ENCODE data around the gene SEPTIN8. TPM values are rescaled to one million over a fixed set of nuclear protein-coding genes. Genes with fewer than 3 reads are reported as not detected.
A peak's percentile ranks its signal among the peaks of the same experiment; 100 is the strongest.

SEPTIN8 gene
- total and polyA plus RNA-seq, 2 of the 13 experiments (the other 11 are each of a cell fraction or from before 2014, with no cell fraction given): 41.4 to 49.9 TPM

- TF ChIP-seq ZNF142 (CRISPR knock-in tag; IDR thresholded peaks at IDR 0.05): no peak
- TF ChIP-seq ZNF414 (CRISPR knock-in tag; IDR thresholded peaks at IDR 0.05): peak; percentile 83
- TF ChIP-seq HNRNPLL (IDR thresholded peaks at IDR 0.05; ENCODE audit: low read depth, low read length, poor library complexity, severe bottlenecking): no peak
- TF ChIP-seq ZNF136 (CRISPR knock-in tag; IDR thresholded peaks at IDR 0.05; ENCODE audit: low read depth): 0 out of 2 replicates have a peak, but pooled peaks have one; percentile 46
- TF ChIP-seq ZMYM2 (CRISPR knock-in tag; IDR thresholded peaks at IDR 0.05): peak; percentile 81; the same call in 1 of the 2 replicates
- no peak for TF ChIP-seq DDIT3 (CRISPR knock-in tag; IDR thresholded peaks at IDR 0.05)
- peak; percentile 6 for TF ChIP-seq MED8 (CRISPR knock-in tag; IDR thresholded peaks at IDR 0.05; ENCODE audit: insufficient replicate concordance)
- TF ChIP-seq MLX (CRISPR knock-in tag; IDR thresholded peaks at IDR 0.05): peak; percentile 16; the same call in 1 of the 2 replicates
- TF ChIP-seq BCL6 (CRISPR knock-in tag; IDR thresholded peaks at IDR 0.05): peak; percentile 66
- no peak for TF ChIP-seq ZNF329 (CRISPR knock-in tag; IDR thresholded peaks at IDR 0.05; ENCODE audit: low read depth)
- no peak; the same call in 1 of the 2 replicates for TF ChIP-seq MTERF4 (CRISPR knock-in tag; IDR thresholded peaks at IDR 0.05)
- TF ChIP-seq ZNF614 (CRISPR knock-in tag; IDR thresholded peaks at IDR 0.05; ENCODE audit: borderline replicate concordance): peak; percentile 95; the same call in 1 of the 2 replicates
- peak; percentile 85 for TF ChIP-seq ZBTB33 (CRISPR knock-in tag; IDR thresholded peaks at IDR 0.05)
- TF ChIP-seq ZNF784 (CRISPR knock-in tag; IDR thresholded peaks at IDR 0.05; ENCODE audit: borderline replicate concordance): 0 out of 2 replicates have a peak, but pooled peaks have one; percentile 55
- peak; percentile 52 for TF ChIP-seq NFIC (IDR thresholded peaks at IDR 0.05; ENCODE audit: low read length)
- 0 out of 2 replicates have a peak, but pooled peaks have one; percentile 28 for TF ChIP-seq ZNF746 (CRISPR knock-in tag; IDR thresholded peaks at IDR 0.05)
These were observed 30.3 kb upstream of the SEPTIN8 start (continued) for GRCh38 chr5:132807163-132807838.

All from HepG2 (cell line).